Activated T-cell treated with anti-CD3 and anti-CD28 coated beads for 4 hours (primary cell): ENCODE data around the gene SDF2L1.

Experiments used
- DNase-seq: peaks from one replicate; pipeline ENCODE4 v3.0.0-alpha.2; 2020

SDF2L1 gene

DNA sequence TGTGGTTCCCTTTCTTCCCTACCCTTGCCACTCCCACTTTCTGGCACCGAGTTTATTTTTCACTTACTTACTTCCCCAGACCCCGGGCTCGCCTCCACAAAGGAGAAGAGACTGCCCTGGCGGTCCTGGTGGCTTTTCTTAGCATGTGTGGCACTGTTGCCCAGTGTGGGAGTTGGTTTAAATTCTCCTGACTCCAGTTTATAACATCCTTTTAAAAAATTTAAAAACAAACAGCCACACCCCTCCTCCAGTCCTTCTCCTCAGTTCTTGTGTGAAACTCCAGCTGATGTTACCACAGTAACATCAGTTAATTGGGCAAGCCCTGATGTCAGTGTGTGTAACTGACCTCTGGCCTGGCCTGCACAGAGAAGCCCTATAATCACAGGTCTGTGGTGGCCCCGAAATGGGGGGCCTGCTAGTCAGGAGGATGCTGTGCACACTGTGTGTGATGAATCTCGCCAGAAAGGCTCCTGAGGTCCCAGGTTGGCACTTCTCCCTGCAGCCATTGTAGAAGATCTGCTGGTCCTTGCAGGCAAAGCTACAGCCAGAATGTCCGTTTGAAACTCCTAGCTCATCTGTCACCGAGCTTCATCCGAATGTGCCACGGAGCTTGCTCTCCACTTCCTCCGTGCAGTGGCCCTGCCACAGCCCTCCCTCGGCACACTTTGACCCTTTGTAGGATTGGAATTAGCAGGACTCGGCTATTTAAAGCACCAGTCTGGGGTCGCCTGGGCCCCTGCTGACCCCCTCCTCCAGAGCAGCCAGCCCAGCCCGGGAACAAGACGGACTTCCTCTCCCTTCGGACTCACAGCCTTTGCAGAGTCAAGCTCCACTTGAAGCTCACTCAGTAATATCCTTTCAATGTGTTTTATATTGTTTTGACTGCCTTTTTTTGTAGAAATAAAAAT, 19.8 kb upstream of the SDF2L1 start:
- no peak for DNase-seq

DNA sequence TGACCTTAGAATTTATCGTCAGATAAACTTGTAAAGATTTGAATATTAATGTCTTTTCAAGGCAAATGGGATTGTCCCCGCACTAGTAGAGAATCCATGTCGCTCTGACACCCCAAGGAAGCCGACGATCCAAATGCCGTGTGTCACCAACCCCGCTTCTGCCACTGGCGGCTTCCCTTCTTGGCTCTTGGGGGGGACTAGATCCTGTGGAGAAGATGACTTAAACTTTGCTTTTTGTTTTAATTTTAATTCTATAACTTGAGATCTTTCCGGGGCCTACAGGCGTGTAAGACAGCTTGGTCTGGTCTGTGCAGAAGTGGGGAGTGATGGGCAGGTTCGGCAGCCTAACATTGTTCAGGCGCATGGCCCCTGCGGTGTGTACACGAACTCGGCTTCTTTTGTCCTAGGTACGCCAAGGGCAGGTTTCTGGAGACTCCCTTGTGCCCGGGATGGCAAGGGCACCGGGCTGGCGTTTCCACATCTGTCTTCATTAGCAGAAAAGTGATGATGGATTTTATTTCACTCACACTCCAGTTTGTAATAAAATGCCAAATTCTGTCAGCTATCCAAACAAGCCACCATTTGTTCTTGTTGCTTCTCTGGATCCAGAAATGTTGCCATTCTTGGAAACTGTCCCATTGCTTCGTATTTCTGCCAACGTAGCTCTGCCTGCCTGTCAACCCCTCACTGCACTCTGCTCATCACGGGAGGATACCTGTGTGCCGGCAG, 19.0 kb upstream of the SDF2L1 start:
- DNase-seq = no peak

DNA sequence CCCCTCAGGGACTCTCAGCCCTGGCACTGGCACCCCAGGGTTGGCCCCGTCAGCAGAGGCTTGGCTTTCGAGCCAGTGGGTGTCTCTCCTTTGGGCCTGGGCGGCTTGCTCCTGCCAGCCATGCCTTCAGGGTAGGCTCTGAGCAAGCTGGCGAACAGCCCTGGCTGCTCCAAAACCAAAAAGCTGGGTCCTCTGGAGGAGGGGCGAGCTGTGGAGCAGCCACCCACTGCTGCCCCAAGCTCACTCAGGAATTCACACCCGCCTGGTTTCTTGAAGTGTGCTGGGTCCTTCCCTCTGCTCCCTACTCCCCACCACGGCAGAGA, 18.5 kb upstream of the SDF2L1 start:
- no peak for DNase-seq

DNA sequence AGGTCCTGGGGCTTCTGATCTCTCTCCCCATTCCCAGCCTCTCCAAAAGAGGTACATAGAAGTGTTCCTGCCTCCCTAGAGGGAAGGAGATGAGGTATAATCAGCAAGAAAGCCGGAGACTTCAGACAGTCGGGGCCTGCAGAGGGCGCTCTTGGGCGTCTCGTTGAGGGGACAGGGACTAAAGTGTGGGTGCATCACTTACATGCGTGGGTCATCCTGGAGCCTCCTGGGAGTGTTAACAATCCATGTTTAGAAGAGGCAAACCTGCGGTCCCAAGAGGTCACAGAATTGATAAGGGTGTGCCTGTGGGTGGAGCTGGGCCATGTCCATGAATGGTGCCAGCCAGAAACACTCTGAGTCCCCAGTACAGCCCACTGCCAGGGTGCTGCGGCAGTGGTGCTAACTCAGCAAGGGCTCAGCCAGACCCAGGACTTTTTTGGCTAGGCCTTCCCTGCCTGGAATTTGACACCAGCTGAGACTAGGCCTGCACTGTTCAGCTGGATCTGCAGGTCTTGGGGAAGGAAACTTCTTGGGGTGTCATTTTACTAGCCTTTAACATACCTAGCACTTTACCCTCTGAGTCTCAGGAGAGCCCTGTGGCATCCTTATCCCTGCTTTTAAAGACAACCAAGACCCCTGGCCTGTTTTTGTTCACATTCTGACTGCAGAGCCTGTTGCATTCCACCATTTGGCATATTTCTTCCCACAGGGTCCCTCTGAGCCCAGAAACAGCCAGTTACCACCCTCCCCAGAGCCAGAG, 17.8 kb upstream of the SDF2L1 start:
- DNase-seq = no peak

DNA sequence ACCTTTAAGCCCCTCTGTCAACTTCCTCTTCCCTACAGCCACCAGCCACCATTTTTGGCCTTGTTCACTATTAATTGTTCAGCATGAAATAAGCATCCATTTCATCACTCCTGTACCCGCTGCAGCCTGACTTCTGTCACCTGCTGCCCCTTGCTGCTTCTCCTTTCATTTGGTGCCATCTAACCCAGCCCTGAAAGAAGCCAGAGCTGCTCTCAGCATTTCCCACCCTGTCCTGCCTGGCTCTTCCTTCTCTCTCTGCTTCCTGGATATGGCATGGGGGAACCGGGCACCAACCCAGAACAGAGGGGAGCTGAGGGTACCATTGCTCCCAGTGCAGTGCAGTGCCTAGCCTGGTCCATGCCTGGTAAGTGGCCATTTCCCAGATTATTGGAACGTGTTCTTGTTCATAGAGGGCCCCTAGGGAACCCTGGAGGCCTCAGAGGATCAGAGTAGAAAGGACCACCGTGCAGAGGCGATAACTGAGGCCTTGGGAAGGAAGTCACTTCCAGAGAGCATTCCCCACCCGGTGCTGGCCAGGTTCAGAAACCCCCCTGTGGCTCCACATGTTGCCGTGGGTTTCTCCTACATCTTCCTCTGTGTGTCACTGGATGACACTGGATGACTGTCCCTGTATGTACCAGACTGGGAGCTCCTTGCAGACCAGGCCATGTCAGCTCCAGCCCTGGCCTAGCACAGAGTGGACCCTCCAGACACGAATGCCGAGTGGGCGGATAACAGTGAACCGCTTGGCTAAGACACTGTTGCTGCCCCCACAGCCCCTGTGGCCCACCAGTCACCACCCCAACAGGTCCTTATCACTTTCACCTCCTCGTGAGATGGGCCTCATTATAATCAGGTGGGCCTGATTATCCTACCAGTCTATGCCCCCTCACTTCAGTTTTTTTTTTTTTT, 17.0 kb upstream of the SDF2L1 start:
- no peak for DNase-seq

DNA sequence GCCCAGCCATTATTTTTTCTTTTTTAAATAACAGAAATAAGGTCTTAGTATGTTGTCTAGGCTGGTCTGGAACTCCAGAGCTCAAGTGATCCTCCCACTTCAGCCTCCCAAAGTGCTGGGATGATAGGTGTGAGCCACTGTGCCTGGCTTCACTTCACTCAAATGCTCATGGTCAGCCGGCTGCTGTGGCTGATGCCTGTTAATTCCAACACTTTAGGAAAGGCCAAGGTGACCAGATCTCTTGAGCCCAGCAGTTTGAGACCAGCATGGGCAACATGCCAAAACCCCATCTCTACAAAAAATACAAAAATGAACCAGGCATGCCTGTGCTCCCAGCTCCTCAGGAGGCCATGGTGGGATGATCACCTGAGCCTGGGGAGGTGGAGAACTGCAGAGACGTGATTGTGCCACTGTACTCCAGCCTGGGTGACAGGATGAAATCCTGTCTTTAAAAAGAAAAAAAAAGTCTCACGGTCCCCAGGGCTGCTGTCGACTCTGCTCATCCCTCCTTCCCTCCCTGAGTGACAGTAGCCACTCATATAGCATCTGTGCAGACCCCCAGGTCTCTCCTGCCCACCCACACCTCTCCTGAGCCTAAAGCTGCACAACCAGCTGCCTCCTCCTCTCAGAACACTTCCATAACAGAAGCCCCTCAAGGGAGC, 15.9 kb upstream of the SDF2L1 start:
- DNase-seq = no peak

DNA sequence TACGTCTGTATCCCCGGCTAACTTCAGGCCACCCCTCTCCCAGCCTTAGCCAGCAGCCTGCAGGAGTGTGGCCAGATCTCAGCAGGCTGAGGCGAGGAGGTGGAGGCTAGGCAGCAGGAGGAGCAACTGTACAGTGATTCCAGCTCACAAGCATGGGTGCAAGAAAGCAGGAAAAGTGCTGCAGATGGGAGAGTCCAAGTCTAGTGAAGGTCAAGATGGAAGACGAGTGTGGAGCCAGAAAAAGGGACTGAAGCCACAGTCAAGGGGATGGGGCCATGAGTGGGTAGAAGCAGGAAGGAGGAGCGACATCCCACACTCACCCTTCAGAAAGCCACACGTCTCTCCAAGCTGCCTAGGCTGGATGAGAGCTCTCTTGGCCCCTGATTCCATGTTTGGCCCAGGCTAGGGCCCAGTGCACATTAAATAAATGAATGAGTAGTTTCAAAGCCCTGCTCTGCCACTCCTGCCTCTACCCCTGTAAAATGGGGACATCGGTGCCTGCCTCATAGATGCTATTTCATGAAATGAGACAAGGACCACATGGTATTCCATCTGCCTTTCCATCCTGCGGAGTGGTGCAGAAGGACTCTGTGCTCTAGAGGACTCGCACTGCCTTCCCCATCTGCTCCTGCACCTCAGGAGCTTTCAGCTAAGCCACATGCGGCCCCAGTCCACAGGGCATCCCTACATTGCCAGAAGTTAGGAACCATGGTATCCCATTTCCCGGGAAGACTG, 15.2 kb upstream of the SDF2L1 start:
- no peak for DNase-seq

DNA sequence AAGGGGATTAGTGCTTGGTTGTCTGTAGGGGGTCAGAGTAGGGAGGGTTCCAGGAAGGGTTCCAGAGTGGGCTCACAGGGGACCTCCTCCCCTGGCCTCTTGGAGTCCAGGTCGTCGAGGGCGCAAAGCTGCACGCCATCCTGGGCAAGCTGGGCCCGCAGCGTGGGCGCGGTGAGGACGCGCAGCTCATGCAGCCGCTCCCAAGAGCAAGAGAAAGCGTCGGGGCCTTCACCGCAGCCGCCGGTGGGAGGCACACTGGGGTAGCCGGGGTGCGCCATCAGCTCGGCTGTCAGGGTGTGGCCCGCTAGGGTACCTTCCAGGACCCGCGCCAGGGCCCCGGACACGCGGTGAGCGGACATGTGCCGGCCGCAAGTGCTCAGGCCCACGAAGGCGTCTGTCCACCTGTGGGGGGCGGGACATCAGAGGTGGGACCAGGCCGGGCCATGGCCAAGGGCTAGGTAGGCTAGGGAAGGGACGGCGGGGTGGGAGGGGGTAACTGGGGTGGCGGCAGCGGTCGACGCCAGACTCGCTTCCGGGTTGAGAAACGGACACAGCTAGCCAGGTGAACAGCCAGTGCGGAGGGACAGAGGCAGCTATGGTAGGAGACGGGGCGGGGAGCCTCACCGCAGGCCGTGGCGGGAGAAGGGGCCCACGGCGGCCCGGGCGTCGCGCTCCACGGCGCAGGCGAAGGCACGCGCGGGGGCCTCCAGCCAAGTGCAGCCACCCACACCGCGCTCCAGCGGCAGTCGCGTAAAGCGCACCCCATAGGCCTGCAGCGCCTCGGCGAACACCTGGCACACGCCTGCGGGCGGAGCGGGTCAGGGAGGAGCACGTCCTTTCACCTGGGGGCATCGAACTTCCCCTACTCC, 13.5 kb upstream of the SDF2L1 start:
- DNase-seq = no peak

DNA sequence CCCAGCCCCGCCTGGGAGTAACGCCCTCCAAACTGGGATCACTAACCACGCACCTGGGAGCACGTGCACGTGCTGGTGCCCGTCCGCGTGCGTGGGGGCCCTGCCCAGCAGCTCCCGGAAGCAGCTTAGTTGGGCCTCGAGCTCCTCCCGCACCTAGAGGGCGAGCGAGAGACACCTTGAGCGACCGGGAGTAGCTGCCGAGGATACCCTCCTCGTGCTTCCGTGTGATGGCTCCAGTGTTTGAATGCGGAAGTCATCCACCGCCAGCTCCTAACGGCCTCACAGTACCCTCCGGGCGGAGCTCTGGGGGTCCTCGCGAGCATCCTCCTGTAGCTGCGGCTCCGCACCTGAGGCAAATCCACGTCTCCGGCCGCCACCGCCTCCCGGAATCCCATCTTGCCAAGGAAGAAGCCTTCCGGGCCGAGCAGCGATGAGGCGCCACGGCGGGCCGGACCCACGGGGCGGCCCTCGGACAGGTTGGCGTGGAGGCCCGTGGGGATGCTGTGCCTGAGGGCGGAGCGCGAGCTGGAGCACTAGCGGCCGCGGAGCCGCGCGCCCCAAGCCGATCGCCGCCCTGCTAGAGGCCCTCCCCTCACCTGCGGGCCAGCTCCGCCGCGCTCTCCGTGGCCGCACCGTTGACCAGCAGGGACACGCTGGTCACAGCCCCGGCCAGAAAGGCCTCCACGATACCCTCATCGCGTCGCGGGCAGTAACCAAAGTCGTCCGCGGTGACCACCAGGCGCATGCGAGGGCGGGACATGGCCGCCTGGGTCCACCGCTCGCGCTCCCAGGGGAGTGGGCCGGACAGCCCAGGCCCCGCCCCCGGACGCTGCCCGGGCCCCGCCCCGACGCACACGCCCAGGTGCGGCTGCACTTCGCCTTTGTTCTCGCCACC, 12.6 kb upstream of the SDF2L1 start, which contains the start of gene YDJC:
Gene YDJC (minus strand): TSS at position 768 of the 895 bp plus-strand sequence. CDS start 8 bp downstream, at position 760.
- DNase-seq = peak; percentile 95

DNA sequence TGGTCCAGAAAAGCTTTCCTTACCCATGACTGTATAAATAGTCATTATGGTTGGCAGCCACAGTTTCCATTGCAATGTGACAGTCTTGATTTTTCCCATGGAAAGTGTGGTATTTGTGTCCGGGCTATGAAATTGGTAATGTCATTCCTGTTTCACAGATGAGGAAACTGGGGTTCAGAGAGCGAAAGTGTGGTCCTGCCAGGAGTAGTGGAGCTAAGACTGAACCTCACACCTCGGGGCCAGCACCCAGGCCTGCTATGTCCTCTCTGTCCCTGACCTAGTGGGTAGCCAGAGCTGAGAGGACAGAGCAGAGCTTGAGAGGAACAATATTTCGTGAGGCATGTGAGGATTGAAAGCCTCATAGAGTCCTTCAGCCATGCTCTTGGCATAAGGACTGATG, 11.1 kb upstream of the SDF2L1 start:
- no peak for DNase-seq

DNA sequence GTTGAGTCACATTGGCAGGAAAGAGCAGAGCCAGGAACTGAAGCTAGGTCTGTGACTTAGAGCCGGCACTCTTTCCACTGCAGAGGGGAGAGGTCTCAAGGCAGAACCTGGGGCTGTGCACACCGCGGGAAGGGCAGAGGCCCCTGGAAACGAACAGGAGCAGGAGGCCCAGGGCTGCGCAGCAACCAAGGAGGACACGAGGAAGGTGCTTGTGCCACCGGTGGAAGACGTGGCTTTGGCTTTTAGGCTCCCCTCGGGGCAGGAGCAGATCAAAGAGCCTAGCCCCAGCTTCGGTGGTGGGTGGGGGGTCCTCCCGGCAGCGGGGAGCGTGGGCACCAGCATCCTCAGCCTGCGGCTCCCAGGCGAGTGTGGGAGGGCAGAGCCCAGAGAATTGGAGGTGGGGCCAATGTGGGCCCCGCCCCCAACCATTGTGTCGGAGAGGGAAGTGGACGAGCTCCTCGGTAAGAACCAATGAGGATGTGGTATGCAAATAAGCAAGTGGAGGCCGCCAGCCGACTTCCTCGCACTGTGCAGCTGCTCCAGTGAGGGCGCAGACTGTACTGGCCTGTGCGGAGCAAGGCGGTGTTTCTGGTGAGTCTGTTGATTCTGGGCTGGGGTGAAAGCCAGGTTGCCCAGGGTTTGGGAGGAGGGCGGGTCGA, 9.7 kb upstream of the SDF2L1 start, which contains the start of gene CCDC116:
Gene CCDC116 (plus strand): TSS at position 524 of the 659 bp plus-strand sequence. CDS start 422 bp downstream, outside the sequence.
- peak; percentile 42 for DNase-seq

DNA sequence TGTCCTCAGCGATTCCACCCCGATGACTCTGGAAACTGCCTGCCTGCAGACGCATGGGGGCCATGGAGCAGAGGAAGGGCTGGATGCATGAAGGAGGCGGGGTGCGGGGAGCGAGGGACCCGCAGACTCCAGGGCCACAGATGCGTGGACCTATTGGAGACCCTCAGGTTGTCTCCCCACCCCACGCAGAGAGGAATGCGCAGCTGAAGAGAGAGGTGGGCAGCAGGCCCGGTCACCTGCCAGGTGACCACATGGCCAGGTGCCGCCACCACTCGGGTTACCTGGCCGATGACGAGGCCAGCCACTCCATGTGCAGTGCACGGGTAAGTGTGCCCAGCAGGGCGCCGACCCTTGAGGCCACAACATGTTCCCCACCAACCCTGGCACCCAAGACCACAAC, 9.2 kb upstream of the SDF2L1 start:
- no peak for DNase-seq

DNA sequence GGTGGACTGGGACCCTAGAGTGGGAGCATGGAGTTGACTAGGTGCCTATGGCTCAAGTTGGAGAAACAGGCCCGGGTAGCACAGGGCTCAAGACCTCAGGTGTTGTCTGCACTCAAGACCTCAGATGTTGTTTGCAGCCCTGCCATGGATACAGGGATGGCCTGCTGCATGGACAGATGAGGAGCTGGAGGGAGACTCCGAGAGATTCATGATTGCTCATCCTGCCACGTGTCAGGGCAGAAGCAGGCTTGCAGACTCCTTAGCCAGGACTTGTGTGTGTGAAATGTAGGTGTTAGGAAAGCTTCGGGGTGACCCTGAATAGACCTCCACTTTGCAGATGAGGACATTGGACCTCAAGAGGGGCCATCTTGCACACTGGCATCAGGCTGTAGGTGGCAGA, 8.6 kb upstream of the SDF2L1 start:
- no peak for DNase-seq

DNA sequence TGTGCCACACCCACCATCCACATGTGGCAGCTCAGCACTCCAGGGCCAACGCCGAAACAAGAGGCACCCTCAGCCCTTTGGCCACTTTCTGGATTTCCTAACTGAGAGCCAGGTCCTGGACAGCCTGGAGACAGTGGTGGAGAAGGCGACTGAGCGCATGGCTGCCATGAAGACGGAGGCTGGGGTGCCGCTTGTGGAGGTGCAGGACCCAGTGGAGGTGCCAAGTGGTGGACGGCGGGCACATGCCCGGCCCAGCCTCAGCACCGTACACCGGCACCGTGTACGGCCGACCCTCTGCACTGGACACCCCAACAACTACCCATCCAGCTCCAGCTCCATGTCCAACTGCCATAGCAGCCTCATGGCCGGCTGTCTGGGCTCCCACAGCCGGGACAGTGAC, 8.0 kb upstream of the SDF2L1 start:
- DNase-seq = no peak

DNA sequence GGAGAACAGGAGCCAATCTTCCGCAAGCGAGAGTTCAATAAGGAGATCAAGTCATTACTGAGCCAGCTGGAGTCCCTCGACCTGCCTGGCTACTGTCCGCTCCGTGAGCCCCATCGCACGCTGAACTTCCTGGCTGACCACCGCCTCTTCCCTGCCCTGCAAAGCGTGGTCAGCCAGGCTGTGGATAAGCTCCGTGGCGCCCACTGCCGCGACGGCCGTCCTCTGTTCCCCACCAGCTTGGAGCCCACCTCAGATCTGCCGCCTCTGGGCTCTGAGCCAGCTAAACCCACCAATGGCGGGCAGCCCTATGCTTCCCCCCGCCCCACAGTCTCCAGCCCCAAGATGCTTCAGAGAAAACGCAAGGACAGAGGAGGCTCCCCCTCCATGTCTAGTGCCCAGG, 7.3 kb upstream of the SDF2L1 start:
- no peak for DNase-seq

DNA sequence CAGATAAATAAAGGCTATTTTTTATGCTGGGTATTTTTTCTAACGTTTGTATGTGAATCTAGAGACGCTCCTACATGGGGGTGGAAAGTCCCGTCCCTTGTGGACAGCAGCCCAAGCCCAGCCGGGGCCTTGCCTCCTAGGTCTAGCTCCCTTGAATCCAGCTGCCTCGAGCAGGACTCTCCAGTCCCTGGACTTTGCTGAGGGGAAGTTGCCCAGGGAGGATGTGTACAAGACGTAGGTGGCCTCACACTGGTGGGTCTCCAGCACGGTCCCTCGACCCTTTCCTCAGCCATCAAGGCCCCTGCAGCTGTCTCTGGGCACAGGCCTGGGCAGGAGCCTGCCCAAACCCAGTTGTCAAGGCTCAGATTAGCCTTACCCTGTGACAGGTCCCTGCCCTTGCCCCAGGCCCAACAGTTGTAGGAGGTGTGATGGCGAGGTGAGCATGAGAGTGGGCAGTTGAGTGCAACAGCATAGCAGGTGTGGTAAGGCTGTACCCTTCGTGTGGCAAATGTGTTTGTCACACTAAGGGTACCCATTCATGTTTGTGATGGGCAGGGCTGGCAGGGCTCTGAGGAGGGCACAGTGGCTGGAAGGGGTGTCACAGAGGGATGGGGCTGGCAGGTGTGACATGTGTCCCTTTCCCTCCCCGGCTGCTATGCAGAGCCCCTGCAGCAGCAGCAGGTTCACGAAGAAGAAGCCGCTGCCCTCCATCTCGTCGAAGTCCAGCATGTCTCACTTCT, 6.2 kb upstream of the SDF2L1 start:
- no peak for DNase-seq

DNA sequence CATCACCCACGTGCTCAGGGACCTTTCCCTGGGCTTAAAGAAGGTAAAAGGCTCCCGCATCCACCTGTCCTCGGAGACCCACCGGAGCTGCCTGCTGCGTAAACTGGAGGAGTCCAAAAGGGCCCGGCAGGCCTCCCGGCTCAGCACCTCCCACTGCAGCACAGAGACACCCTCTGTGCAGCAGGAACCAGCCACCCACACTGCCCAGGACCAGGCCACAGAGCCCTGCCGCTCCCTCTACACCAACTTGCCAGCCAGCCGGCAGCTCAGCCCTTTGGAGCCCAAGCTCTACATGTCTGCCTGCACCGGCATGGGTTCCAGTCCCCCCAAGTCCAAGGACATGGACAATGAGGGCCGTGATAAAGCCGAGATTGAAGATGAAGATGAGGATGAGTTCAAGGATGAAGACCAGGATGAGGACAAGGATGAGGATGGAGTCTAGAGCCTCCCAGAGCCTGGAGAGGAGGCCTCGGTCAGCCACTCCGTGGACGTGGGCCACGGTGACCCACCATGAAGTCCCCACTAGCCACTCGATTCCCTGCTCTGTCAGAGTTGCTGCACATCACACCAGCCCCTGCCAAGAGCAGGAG, 5.4 kb upstream of the SDF2L1 start:
- no peak for DNase-seq
